Epithelial cell of proximal tubule (primary cell): Measurements from ENCODE around the gene IDNK. TPM values are rescaled to one million over a fixed set of nuclear protein-coding genes. Genes with fewer than 3 reads are reported as not detected.
"Not testable (repeated sequence)": the region's sequence is repeated elsewhere in the genome, so short reads cannot be mapped to it uniquely, and the experiment has no call there.

Experiments
- DNase-seq: peaks from one replicate; pipeline ENCODE4 v3.0.0-alpha.2; 2011; ENCODE audit warnings: low read depth
- H3K4me3 ChIP-seq: 2 replicates; pipeline ENCODE4 v1.5.1; 2011; ENCODE audit warnings: low read depth, mild to moderate bottlenecking, low read length
- total RNA-seq: library from RNA; depleted of rRNA; stranded (reverse); fragments of >200 nt; gene quantifications from 2 replicates; pipeline ENCODE4 v1.2.3, GENCODE V29; 2015
- TF ChIP-seq, protein P1 (sequence below): conservative IDR thresholded peaks from 2 replicates; pipeline ENCODE4 v1.5.1; 2012; ENCODE audit warnings: low read depth, mild to moderate bottlenecking, low read length

The IDNK gene
- total RNA-seq, 1 donor from 2014 or later, result 5.1 TPM

DNA sequence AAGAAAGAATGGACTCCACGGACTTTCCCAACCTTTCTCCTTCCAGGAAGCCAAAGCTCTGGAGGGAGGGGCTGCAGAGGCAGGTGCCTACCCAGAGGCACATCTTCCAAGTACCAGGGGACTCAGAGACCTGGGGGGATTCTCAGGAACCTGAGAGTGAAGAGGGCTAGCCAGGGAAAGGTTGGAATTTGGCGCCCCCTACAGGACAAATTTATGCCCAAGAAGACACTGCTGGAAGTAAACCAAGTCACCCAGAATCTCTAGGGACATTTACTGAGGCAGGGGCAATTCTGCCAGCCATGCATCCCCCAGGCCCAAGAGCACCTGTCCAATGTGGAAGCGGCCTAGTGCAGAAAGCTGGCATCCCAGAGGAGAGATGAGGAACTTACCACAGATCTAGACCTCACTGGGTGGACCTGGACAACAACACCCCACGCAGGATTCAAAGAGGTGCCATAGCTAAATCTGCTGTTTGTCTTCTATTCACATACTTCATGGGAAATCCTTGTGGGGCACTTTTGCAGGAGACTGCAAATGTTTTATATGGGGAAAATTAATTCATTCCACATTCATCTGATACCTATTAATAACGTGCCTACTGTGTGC is 25.9 kb upstream of the IDNK start:
- DNase-seq, result no peak

DNA sequence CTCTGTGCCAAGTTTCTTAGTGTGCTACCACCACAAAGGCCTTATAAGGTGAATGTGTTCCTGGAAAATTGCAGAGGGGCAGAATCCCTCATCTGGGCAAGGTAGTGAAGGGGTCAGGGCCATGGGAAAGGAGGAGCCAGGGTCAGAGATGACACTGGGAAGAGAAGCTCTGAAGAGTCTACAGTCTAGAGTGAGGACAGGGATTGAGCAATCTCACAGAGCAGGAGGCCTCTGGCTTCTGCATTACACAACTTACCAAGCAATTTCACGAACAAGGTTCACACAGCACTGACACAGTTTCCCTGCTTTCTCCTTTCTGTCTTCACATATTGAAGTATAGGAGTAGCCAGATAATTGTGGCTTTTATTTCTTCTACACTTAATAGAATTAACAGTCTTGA is 24.5 kb upstream of the IDNK start:
- DNase-seq, result no peak
- H3K4me3 ChIP-seq, result no peak overlapping the region
- TF ChIP-seq, protein P1, sequence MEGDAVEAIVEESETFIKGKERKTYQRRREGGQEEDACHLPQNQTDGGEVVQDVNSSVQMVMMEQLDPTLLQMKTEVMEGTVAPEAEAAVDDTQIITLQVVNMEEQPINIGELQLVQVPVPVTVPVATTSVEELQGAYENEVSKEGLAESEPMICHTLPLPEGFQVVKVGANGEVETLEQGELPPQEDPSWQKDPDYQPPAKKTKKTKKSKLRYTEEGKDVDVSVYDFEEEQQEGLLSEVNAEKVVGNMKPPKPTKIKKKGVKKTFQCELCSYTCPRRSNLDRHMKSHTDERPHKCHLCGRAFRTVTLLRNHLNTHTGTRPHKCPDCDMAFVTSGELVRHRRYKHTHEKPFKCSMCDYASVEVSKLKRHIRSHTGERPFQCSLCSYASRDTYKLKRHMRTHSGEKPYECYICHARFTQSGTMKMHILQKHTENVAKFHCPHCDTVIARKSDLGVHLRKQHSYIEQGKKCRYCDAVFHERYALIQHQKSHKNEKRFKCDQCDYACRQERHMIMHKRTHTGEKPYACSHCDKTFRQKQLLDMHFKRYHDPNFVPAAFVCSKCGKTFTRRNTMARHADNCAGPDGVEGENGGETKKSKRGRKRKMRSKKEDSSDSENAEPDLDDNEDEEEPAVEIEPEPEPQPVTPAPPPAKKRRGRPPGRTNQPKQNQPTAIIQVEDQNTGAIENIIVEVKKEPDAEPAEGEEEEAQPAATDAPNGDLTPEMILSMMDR, result no peak

More for the DNA sequence above, 25.9 kb upstream of the IDNK start:
- TF ChIP-seq, protein P1, result peak; percentile 79
- no peak overlapping the region for H3K4me3 ChIP-seq

DNA sequence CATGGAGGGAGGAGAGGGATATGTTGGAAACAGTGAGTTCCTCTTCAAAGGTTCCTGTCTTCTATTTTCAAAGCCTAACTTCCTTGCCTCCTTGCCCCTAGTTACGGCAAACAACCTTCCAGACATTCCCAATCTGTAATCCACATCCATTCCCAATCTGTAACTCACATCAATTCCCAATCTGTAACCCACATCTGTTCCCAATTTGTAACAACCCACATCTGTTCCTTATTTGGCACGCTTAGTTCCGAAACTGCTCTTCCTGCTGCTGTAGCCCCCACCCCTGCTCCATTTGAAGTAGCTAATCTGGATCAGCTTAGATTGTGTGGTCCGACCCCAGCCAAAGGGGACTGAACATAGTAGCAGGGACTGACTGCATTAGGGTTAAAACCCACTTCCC is 23.9 kb upstream of the IDNK start:
- TF ChIP-seq, protein P1, result no peak
- no peak overlapping the region for H3K4me3 ChIP-seq
- DNase-seq, result no peak

DNA sequence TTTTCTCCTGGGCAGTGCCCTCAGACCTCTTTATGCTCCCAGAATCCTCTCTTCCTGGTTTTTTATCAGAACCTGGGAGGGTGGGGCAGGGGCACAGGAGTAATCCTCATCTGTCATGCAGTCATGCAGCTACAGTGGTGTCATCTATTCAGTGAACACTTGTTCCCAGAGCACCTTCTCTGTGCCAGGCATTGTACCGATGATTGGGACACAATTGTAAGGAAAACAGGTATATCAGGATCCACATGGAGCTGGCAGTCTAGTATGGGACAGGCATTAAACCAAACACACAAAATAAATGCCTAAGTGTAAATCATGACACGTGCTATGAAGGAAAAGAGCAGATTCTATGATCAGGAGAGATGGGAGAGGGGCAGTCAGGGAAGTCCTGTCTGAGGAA is 21.5 kb upstream of the IDNK start:
- no peak overlapping the region for H3K4me3 ChIP-seq

DNA sequence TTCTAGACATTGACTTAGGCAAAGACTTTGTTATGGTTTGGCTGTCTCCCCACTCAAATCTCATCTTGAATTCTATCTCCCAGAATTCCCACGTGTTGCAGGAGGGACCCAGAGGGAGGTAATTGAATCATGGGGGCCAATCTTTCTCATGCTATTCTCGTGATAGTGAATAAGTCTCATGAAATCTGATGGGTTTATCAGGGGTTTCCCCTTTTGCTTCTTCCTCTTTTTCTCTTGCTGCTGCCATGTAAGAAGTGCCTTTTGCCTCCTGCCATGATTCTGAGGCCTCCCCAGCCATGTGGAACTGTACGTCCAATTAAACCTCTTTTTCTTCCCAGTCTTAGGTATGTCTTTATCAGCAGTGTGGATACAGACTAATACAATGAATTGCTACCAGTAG is 15.3 kb upstream of the IDNK start:
- H3K4me3 ChIP-seq, DNase-seq: not testable (repeated sequence)

More for the DNA sequence above, 21.5 kb upstream of the IDNK start:
- TF ChIP-seq, protein P1, result no peak
- no peak for DNase-seq

DNA sequence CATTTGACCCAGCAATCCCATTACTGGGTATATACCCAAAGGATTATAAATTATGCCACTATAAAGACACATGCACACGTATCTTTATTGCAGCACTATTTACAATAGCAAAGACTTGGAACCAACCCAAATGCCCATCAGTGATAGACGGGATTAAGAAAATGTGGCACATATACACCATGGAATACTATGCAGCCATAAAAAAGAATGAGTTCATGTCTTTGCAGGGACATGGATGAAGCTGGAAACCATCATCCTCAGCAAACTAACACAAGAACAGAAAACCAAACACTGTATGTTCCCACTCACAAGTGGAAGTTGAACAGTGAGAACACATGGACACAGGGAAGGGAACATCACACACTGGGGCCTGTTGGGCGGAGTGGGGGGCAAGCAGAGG is 9.6 kb upstream of the IDNK start:
- not testable (repeated sequence) for DNase-seq, H3K4me3 ChIP-seq

DNA sequence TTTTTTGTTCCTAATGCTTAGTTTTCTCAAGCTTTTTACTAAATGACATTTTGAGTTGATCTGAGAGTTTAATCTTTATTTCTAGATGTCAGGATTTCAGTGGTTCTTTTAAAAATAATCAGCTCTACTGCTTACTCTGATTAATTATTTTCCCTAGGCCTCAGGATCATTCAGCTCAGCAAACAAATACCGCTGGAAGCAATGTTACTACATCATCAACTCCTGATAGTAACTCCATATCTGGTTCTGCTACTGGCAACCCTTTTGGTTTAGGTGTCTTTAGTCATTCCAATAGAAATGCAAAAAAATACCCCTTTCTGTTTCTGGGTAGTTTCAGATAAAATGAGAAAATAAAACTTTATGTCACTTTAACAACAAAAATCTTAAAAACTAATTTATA is 5.6 kb upstream of the IDNK start:
- DNase-seq, result no peak
- TF ChIP-seq, protein P1, result no peak
- H3K4me3 ChIP-seq, result no peak overlapping the region

DNA sequence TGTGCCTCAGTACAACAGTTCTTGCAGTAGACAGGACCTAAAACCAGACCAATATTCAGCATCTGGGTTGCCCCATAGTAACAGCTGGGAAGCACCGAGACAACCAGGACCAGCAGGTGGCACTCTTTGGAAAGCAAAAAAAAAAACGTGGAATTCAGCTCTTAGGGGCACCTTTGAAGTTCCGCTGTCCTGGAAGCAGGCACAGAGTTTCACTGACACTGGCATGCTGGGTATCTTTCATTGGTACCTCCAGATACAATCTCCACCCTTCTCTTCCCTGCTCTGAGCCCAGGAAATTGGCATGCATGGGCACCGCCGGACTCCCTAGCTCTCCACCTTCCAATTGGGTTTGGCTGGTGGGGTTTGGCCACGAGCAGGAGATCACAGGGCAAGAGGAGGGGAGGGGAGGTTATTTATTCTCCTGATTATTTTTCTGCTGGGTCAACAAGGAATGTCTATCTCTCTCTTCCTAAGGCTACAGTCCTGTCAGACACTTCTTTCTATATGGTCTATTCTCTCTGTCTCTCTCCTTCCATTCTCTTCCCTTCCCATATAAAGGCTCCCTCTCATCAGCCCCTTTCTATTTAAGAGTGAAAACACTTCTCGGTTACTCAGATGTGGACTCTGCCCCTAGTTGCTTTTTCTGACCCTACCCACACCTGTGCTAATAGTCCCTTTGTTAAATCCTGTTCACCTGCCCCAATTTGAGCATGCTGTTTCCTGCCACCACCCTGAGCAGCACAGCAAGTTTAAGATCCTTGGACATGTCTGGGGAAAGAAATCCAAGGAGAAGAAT is 1.9 kb upstream of the IDNK start:
- peak overlapping the region; percentile 17 for H3K4me3 ChIP-seq
- TF ChIP-seq, protein P1, result peak; percentile 90
- DNase-seq, result no peak
